ENCODE results near the gene TRIP6. TPM values are rescaled to one million over a fixed set of nuclear protein-coding genes. Genes with fewer than 3 reads are reported as not detected.

The TRIP6 gene
- total RNA-seq, 2 donors from 2014 or later = 107 to 114 TPM

GRCh38 chr7:100864263-100864845 is 2.8 kb upstream of the TRIP6 start:
- no peak overlapping the region for H3K4me3 Mint-ChIP-seq
- Histone ChIP-seq H3K4me3 (ENCODE audit: low read length) (no peak overlapping the region), H3K27me3 (ENCODE audit: control insufficient read depth, insufficient read depth, low read length, poor library complexity, severe bottlenecking) (no peaks in the 10 kb centered on the region), H3K36me3 (ENCODE audit: control insufficient read depth, insufficient read depth, low read length) (peaks cover 19% of the 10 kb centered on the region), H3K4me1 (ENCODE audit: control insufficient read depth, insufficient read depth, low read length) (peaks cover 5% of the 10 kb centered on the region), H3K9me3 (ENCODE audit: control insufficient read depth, low read length) (no peaks in the 10 kb centered on the region), H3K27ac (ENCODE audit: low read depth, low read length) (no peak overlapping the region), H3K9ac (ENCODE audit: extremely low read depth, low read length, poor library complexity, severe bottlenecking) (no peak overlapping the region)
- H3K36me3 Mint-ChIP-seq (ENCODE audit: low read depth) = peaks cover 48% of the 10 kb centered on the region
- TF ChIP-seq, protein P1, sequence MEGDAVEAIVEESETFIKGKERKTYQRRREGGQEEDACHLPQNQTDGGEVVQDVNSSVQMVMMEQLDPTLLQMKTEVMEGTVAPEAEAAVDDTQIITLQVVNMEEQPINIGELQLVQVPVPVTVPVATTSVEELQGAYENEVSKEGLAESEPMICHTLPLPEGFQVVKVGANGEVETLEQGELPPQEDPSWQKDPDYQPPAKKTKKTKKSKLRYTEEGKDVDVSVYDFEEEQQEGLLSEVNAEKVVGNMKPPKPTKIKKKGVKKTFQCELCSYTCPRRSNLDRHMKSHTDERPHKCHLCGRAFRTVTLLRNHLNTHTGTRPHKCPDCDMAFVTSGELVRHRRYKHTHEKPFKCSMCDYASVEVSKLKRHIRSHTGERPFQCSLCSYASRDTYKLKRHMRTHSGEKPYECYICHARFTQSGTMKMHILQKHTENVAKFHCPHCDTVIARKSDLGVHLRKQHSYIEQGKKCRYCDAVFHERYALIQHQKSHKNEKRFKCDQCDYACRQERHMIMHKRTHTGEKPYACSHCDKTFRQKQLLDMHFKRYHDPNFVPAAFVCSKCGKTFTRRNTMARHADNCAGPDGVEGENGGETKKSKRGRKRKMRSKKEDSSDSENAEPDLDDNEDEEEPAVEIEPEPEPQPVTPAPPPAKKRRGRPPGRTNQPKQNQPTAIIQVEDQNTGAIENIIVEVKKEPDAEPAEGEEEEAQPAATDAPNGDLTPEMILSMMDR (conservative IDR thresholded peaks at IDR 0.05) = no peak
- 91 to 96% methylated on average over 11 to 12 of the region's 12 CpGs for whole genome bisulfite sequencing, 2 experiments (ENCODE audit: insufficient coverage in 1 of 2, insufficient read length in 1 of 2)
- no peaks in the 10 kb centered on the region for H3K27me3 Mint-ChIP-seq (ENCODE audit: insufficient read depth)
- no peak overlapping the region for H3K27ac Mint-ChIP-seq
- peaks cover 13% of the 10 kb centered on the region for H3K4me1 Mint-ChIP-seq
- H3K9me3 Mint-ChIP-seq = no peaks in the 10 kb centered on the region
- DNase-seq = no peak

- TF ChIP-seq, protein P1 (conservative IDR thresholded peaks at IDR 0.05) = peak; percentile 55
- Mint-ChIP-seq H3K27ac (no peak overlapping the region), H3K4me1 (peaks cover 13% of the 10 kb centered on the region), H3K27me3 (ENCODE audit: insufficient read depth) (no peaks in the 10 kb centered on the region), H3K4me3 (no peak overlapping the region), H3K36me3 (ENCODE audit: low read depth) (peaks cover 44% of the 10 kb centered on the region), H3K9me3 (no peaks in the 10 kb centered on the region)
- no peak overlapping the region for H3K9ac ChIP-seq (ENCODE audit: extremely low read depth, low read length, poor library complexity, severe bottlenecking)
- H3K4me3 ChIP-seq (ENCODE audit: low read length) = no peak overlapping the region
- WGBS, 2 experiments (ENCODE audit: insufficient coverage in 1 of 2, insufficient read length in 1 of 2) = 78 to 85% methylated on average over 7 to 17 of the region's 17 CpGs
- peaks cover 5% of the 10 kb centered on the region for H3K4me1 ChIP-seq (ENCODE audit: control insufficient read depth, insufficient read depth, low read length)
- peaks cover 21% of the 10 kb centered on the region for H3K36me3 ChIP-seq (ENCODE audit: control insufficient read depth, insufficient read depth, low read length)
- no peaks in the 10 kb centered on the region for H3K9me3 ChIP-seq (ENCODE audit: control insufficient read depth, low read length)
- no peaks in the 10 kb centered on the region for H3K27me3 ChIP-seq (ENCODE audit: control insufficient read depth, insufficient read depth, low read length, poor library complexity, severe bottlenecking)
- peak; percentile 81 for DNase-seq
- no peak overlapping the region for H3K27ac ChIP-seq (ENCODE audit: low read depth, low read length)
Measured at GRCh38 chr7:100865372-100865911, 1.7 kb upstream of the TRIP6 start.

- Mint-ChIP-seq H3K4me3 (peak overlapping the region; percentile 88), H3K27ac (peak overlapping the region; percentile 99), H3K9me3 (no peaks in the 10 kb centered on the region), H3K4me1 (peaks cover 13% of the 10 kb centered on the region), H3K36me3 (ENCODE audit: low read depth) (peaks cover 43% of the 10 kb centered on the region), H3K27me3 (ENCODE audit: insufficient read depth) (no peaks in the 10 kb centered on the region)
- Histone ChIP-seq H3K27me3 (ENCODE audit: control insufficient read depth, insufficient read depth, low read length, poor library complexity, severe bottlenecking) (no peaks in the 10 kb centered on the region), H3K4me1 (ENCODE audit: control insufficient read depth, insufficient read depth, low read length) (peaks cover 5% of the 10 kb centered on the region), H3K27ac (ENCODE audit: low read depth, low read length) (no peak overlapping the region), H3K4me3 (ENCODE audit: low read length) (no peak overlapping the region), H3K9me3 (ENCODE audit: control insufficient read depth, low read length) (no peaks in the 10 kb centered on the region), H3K36me3 (ENCODE audit: control insufficient read depth, insufficient read depth, low read length) (peaks cover 21% of the 10 kb centered on the region), H3K9ac (ENCODE audit: extremely low read depth, low read length, poor library complexity, severe bottlenecking) (peak overlapping the region; percentile 100)
- peak; percentile 66 for DNase-seq
- TF ChIP-seq, protein P1 (conservative IDR thresholded peaks at IDR 0.05) = no peak
- 96% methylated on average over 13 to 46 of the region's 46 CpGs for WGBS, 2 experiments (ENCODE audit: insufficient coverage in 1 of 2, insufficient read length in 1 of 2)
Measured at GRCh38 chr7:100865938-100866728, 1.1 kb upstream of the TRIP6 start.

Data from endodermal cell (in vitro differentiated cells).